ENCODE results near the gene TMEM50A.
"Not testable (repeated sequence)": the region's sequence is repeated elsewhere in the genome, so short reads cannot be mapped to it uniquely, and the experiment has no call there.

The TMEM50A gene

GRCh38 chr1:25337483-25338187 lies 499 bp upstream of the TMEM50A start:
- DNase-seq = peak; percentile 24 to 46

GRCh38 chr1:25338986-25339385 lies 852 bp downstream of the TMEM50A start:
- DNase-seq = no peak

GRCh38 chr1:25341746-25342145 lies 3.6 kb downstream of the TMEM50A start:
- DNase-seq = no peak

- no peak for DNase-seq
Observed at GRCh38 chr1:25342846-25343245, 4.7 kb downstream of the TMEM50A start.

GRCh38 chr1:25343872-25344271 lies 5.7 kb downstream of the TMEM50A start:
- no peak for DNase-seq

GRCh38 chr1:25347556-25347955 lies 9.4 kb downstream of the TMEM50A start:
- DNase-seq = no peak

GRCh38 chr1:25349606-25350005 lies 11.5 kb downstream of the TMEM50A start:
- DNase-seq = no peak

- DNase-seq = no peak
Observed at GRCh38 chr1:25355841-25356395, 17.8 kb downstream of the TMEM50A start.

- no peak for DNase-seq
Observed at GRCh38 chr1:25356441-25356840, 18.3 kb downstream of the TMEM50A start.

- no peak for DNase-seq
Observed at GRCh38 chr1:25356848-25357247, 18.7 kb downstream of the TMEM50A start.

GRCh38 chr1:25360596-25361581 lies 22.8 kb downstream of the TMEM50A start:
- no peak for DNase-seq

GRCh38 chr1:25361901-25362300 lies 23.8 kb downstream of the TMEM50A start:
- DNase-seq = no peak

GRCh38 chr1:25362634-25363559 lies 24.8 kb downstream of the TMEM50A start:
- DNase-seq = not testable (repeated sequence)

GRCh38 chr1:25369241-25369640 lies 31.1 kb downstream of the TMEM50A start:
- DNase-seq = no peak

GRCh38 chr1:25369691-25370271 lies 31.6 kb downstream of the TMEM50A start:
- not testable (repeated sequence) for DNase-seq

- DNase-seq = not testable (repeated sequence)
Observed at GRCh38 chr1:25371757-25372156, 33.6 kb downstream of the TMEM50A start.

- DNase-seq = not testable (repeated sequence)
Observed at GRCh38 chr1:25378367-25378766, 40.2 kb downstream of the TMEM50A start.

GRCh38 chr1:25382543-25382942 lies 44.4 kb downstream of the TMEM50A start:
- not testable (repeated sequence) for DNase-seq

GRCh38 chr1:25383090-25383489 lies 45.0 kb downstream of the TMEM50A start:
- peak in 1 of 2 donors; percentile 12 for DNase-seq

- not testable (repeated sequence) for DNase-seq
Observed at GRCh38 chr1:25383875-25384274, 45.7 kb downstream of the TMEM50A start.

- DNase-seq = not testable (repeated sequence)
Observed at GRCh38 chr1:25387096-25387495, 49.0 kb downstream of the TMEM50A start.

GRCh38 chr1:25388691-25389090 lies 50.6 kb downstream of the TMEM50A start:
- DNase-seq = not testable (repeated sequence)

All from CD4-positive, alpha-beta T cell treated with Interleukin-1 beta for 1 hour (primary cell).